HepG2 (cell line): ENCODE data around the gene PPIC.

Source experiments
- GABPA ChIP-seq, 2 experiments: IDR thresholded peaks; 2 replicates each; pipeline ENCODE4 v1.6.1; 2011 to 2016; ENCODE audit warnings: low read depth in 2 of 2, low read length in 1 of 2, missing biosample characterization in 1 of 2, missing genetic modification characterization in 1 of 2
- HOXA9 ChIP-seq: sonication (generic); formaldehyde crosslinking; IDR thresholded peaks from 2 replicates; pipeline ENCODE4 v1.8.1; 2022; ENCODE audit warnings: missing genetic modification reagents, mild to moderate bottlenecking, moderate library complexity, borderline replicate concordance
- KAT7 ChIP-seq: IDR thresholded peaks from 2 replicates; pipeline ENCODE4 v1.6.1; 2018; ENCODE audit warnings: borderline replicate concordance, missing compliant biosample characterization
- MTA3 ChIP-seq: sonication (generic); formaldehyde crosslinking; IDR thresholded peaks from 2 replicates; pipeline ENCODE4 v1.4.0; 2020; ENCODE audit warnings: missing genetic modification reagents
- MXI1 ChIP-seq: IDR thresholded peaks from 3 replicates; pipeline ENCODE4 v1.6.1; 2012; ENCODE audit warnings: low read depth, low read length, inconsistent platforms, borderline replicate concordance
- SALL2 ChIP-seq: sonication (generic); formaldehyde crosslinking; IDR thresholded peaks from 2 replicates; pipeline ENCODE4 v1.8.1; 2023; ENCODE audit warnings: mild to moderate bottlenecking, missing genetic modification reagents, inconsistent platforms
- ZNF274 ChIP-seq: sonication (generic); formaldehyde crosslinking; IDR thresholded peaks from 2 replicates; pipeline ENCODE4 v1.5.1; 2020; ENCODE audit warnings: mild to moderate bottlenecking, missing genetic modification reagents
- ZNF768 ChIP-seq: sonication (generic); formaldehyde crosslinking; IDR thresholded peaks from 2 replicates; pipeline ENCODE4 v1.4.0; 2020; ENCODE audit warnings: missing genetic modification reagents
- TF ChIP-seq, protein P1 (sequence below): conservative IDR thresholded peaks from 2 replicates; pipeline ENCODE4 v1.6.1; 2018; ENCODE audit warnings: missing genetic modification reagents
- TF ChIP-seq, protein P2 (sequence below): sonication (generic); formaldehyde crosslinking; IDR thresholded peaks from 2 replicates; pipeline ENCODE4 v1.4.0; 2020; ENCODE audit warnings: missing genetic modification reagents
- TF ChIP-seq, protein P3 (sequence below): IDR thresholded peaks from 2 replicates; pipeline ENCODE4 v1.6.1; 2016; ENCODE audit warnings: low read depth, control low read depth
- TF ChIP-seq, protein P4 (sequence below): sonication (generic); formaldehyde crosslinking; IDR thresholded peaks from 2 replicates; pipeline ENCODE4 v1.4.0; 2020; ENCODE audit warnings: mild to moderate bottlenecking, missing genetic modification reagents

DNA sequence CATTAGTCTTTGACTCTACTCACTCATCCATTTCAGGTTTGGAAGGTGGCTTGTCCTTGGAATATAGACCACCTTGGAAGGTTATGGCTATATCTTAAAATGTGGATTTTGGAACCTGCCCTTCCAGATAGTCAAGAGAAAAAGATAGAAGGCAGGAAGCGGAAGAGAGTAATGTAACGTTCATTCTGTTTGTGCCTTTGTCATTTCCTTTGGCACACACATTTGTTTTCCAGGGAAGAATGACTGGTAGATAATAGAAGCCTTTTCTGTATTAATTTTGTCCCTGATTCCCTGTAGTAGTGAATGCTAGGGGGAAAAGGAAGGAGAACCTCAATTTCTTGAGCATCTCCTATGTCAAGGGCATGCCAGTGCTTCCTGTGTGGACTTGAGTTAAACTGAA lies 54.7 kb downstream of the PPIC start:
- TF ChIP-seq, protein P1, sequence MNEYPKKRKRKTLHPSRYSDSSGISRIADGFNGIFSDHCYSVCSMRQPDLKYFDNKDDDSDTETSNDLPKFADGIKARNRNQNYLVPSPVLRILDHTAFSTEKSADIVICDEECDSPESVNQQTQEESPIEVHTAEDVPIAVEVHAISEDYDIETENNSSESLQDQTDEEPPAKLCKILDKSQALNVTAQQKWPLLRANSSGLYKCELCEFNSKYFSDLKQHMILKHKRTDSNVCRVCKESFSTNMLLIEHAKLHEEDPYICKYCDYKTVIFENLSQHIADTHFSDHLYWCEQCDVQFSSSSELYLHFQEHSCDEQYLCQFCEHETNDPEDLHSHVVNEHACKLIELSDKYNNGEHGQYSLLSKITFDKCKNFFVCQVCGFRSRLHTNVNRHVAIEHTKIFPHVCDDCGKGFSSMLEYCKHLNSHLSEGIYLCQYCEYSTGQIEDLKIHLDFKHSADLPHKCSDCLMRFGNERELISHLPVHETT (CRISPR knock-in tag) = no peak
- TF ChIP-seq MTA3 (CRISPR knock-in tag) (no peak), HOXA9 (no peak), GABPA (IDR thresholded peaks at IDR 0.05; ENCODE audit: low read depth, low read length) (no peak), GABPA (CRISPR knock-in tag; IDR thresholded peaks at IDR 0.05; ENCODE audit: low read depth) (no peak), KAT7 (CRISPR knock-in tag) (no peak), ZNF768 (CRISPR knock-in tag) (no peak), MXI1 (no peak), SALL2 (CRISPR knock-in tag) (no peak), ZNF274 (CRISPR knock-in tag) (no peak)
- TF ChIP-seq, protein P2, sequence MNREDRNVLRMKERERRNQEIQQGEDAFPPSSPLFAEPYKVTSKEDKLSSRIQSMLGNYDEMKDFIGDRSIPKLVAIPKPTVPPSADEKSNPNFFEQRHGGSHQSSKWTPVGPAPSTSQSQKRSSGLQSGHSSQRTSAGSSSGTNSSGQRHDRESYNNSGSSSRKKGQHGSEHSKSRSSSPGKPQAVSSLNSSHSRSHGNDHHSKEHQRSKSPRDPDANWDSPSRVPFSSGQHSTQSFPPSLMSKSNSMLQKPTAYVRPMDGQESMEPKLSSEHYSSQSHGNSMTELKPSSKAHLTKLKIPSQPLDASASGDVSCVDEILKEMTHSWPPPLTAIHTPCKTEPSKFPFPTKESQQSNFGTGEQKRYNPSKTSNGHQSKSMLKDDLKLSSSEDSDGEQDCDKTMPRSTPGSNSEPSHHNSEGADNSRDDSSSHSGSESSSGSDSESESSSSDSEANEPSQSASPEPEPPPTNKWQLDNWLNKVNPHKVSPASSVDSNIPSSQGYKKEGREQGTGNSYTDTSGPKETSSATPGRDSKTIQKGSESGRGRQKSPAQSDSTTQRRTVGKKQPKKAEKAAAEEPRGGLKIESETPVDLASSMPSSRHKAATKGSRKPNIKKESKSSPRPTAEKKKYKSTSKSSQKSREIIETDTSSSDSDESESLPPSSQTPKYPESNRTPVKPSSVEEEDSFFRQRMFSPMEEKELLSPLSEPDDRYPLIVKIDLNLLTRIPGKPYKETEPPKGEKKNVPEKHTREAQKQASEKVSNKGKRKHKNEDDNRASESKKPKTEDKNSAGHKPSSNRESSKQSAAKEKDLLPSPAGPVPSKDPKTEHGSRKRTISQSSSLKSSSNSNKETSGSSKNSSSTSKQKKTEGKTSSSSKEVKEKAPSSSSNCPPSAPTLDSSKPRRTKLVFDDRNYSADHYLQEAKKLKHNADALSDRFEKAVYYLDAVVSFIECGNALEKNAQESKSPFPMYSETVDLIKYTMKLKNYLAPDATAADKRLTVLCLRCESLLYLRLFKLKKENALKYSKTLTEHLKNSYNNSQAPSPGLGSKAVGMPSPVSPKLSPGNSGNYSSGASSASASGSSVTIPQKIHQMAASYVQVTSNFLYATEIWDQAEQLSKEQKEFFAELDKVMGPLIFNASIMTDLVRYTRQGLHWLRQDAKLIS (CRISPR knock-in tag) = no peak
- TF ChIP-seq, protein P3, sequence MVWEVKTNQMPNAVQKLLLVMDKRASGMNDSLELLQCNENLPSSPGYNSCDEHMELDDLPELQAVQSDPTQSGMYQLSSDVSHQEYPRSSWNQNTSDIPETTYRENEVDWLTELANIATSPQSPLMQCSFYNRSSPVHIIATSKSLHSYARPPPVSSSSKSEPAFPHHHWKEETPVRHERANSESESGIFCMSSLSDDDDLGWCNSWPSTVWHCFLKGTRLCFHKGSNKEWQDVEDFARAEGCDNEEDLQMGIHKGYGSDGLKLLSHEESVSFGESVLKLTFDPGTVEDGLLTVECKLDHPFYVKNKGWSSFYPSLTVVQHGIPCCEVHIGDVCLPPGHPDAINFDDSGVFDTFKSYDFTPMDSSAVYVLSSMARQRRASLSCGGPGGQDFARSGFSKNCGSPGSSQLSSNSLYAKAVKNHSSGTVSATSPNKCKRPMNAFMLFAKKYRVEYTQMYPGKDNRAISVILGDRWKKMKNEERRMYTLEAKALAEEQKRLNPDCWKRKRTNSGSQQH (CRISPR knock-in tag) = no peak
- TF ChIP-seq, protein P4, sequence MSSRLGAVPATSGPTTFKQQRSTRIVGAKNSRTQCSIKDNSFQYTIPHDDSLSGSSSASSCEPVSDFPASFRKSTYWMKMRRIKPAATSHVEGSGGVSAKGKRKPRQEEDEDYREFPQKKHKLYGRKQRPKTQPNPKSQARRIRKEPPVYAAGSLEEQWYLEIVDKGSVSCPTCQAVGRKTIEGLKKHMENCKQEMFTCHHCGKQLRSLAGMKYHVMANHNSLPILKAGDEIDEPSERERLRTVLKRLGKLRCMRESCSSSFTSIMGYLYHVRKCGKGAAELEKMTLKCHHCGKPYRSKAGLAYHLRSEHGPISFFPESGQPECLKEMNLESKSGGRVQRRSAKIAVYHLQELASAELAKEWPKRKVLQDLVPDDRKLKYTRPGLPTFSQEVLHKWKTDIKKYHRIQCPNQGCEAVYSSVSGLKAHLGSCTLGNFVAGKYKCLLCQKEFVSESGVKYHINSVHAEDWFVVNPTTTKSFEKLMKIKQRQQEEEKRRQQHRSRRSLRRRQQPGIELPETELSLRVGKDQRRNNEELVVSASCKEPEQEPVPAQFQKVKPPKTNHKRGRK (CRISPR knock-in tag) = no peak
